Midbrain (tissue), 1 donor: ENCODE measurements around the gene HAP1.
A peak's percentile ranks its signal among the peaks of the same experiment; 100 is the strongest.
"Not testable (repeated sequence)": the region's sequence is repeated elsewhere in the genome, so short reads cannot be mapped to it uniquely, and the experiment has no call there.

Experiments used
- DNase-seq: peaks from one replicate; lab custom pipeline; 2025; lab: John Stamatoyannopoulos, UW

Gene HAP1

GRCh38 chr17:41689497-41690299 is 44.7 kb downstream of the HAP1 start:
- DNase-seq, result no peak

DNA sequence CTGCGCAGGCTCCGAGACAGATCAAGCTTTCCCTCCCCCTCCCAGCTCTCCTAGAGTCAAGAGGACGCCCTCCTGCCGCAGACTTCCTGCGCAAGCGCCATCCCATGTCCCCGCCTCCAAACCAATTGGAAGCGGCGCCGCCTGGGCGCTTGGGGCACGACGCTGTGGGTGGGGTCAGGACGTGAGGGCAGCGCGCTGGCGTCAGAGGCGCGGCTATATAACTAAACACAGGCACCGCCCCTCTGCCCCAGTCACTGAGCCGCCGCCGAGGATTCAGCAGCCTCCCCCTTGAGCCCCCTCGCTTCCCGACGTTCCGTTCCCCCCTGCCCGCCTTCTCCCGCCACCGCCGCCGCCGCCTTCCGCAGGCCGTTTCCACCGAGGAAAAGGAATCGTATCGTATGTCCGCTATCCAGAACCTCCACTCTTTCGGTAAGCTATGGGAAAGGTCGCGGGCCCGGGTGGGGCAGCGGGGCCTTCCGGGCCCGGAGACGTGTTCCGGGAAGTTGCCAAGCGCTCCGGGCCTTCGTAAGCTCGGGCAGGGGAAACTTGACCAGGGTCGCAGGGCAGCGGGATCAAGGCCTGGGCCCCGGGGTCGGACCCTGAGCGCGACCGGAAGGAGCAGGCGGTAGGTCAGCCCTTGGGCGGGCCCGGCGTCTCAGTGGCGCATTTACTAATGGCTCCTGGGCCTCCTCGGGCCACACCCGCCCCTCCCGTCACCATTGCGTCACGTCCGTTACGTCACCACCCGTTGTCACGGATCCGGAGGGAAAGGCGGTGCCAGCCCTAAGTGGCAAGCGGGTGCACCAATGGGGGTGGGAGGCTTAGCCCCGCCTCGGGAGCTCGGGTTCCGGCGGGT is 45.6 kb downstream of the HAP1 start, which contains the start of gene EIF1:
EIF1 (plus strand) TSS at position 245 of the 856 bp plus-strand sequence; CDS start at position 399, 154 bp downstream.
- peak; percentile 100 for DNase-seq

- DNase-seq, result peak; percentile 55
These were observed 46.4 kb downstream of the HAP1 start for GRCh38 chr17:41687828-41688640.

- no peak for DNase-seq
These were observed 48.2 kb downstream of the HAP1 start for GRCh38 chr17:41686281-41686680.

DNA sequence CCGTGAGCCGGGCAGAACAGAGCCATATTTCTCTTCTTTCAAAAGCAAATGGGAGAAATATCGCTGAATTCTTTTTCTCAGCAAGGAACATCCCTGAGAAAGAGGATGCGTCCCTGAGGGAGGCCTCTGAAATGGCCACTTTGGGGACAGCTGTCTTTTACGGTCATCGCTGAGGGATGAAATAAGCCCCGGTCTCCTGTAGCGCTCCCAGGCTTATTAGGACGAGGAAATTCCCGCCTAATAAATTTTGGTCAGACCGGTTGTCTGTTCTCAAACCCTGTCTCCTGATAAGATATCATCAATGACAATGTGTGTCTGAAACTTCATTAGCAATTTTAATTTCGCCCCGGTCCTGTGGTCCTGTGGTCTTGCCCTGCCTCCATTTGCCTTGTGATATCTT is 48.7 kb downstream of the HAP1 start:
- DNase-seq, result not testable (repeated sequence)

GRCh38 chr17:41684035-41684434 is 50.4 kb downstream of the HAP1 start:
- no peak for DNase-seq

GRCh38 chr17:41683441-41684007 is 50.9 kb downstream of the HAP1 start:
- no peak for DNase-seq

- no peak for DNase-seq
These were observed 51.8 kb downstream of the HAP1 start for GRCh38 chr17:41682631-41683030.

DNA sequence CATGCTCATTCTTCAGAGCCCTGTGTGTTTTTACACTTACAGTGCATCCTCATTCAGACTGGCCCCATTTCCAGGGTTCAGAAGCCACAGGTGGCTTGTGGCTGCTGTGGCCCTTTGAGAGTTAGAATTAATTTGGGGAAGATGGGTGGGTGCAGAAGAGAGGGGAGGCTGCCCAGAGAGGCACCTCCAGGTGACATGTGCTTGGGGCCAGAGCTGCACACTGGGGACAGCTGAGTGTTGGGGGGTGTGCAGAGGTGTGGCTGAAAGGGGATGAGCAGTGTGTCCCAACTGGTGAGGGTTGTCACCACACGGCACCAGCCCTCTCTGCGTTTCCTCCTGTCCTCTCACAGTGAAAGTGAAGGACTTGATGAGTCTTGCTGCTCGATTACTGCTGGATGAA is 52.7 kb downstream of the HAP1 start:
- DNase-seq, result no peak

- DNase-seq, result no peak
These were observed 53.9 kb downstream of the HAP1 start for GRCh38 chr17:41680426-41681040.

GRCh38 chr17:41679740-41680425 is 54.6 kb downstream of the HAP1 start:
- DNase-seq, result no peak

- DNase-seq, result no peak
These were observed 55.3 kb downstream of the HAP1 start for GRCh38 chr17:41678907-41679739.

- no peak for DNase-seq
These were observed 56.0 kb downstream of the HAP1 start for GRCh38 chr17:41678411-41678906.

DNA sequence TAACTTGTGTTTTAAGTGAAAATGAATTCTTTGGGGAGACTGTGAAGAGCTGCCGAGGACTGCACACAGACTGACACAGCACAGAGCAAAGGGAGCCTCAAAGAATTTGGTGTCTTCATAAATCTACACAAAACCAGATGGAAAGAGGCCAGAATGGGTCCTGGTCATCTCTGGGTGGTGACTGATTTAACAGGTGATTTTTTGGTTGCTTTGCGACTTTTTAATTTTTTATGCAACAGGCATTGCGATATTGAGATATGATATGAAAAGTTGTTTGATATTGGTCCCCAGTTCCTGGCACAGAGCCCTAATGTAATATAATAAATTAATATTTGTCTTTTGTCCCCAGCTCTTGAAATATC is 58.4 kb downstream of the HAP1 start:
- DNase-seq, result no peak

- not testable (repeated sequence) for DNase-seq
These were observed 59.0 kb downstream of the HAP1 start for GRCh38 chr17:41675157-41676057.
